HG03097 (cell line): ENCODE results near the gene NAA38.
A peak's percentile ranks its signal among the peaks of the same experiment; 100 is the strongest.

ENCODE experiments used
- ATAC-seq: cut with Tn5 transposase; IDR thresholded peaks from one replicate; pipeline ENCODE4 v1.9.1; 2021; ENCODE audit not compliant: unreplicated experiment, low FRiP score

Gene NAA38

DNA sequence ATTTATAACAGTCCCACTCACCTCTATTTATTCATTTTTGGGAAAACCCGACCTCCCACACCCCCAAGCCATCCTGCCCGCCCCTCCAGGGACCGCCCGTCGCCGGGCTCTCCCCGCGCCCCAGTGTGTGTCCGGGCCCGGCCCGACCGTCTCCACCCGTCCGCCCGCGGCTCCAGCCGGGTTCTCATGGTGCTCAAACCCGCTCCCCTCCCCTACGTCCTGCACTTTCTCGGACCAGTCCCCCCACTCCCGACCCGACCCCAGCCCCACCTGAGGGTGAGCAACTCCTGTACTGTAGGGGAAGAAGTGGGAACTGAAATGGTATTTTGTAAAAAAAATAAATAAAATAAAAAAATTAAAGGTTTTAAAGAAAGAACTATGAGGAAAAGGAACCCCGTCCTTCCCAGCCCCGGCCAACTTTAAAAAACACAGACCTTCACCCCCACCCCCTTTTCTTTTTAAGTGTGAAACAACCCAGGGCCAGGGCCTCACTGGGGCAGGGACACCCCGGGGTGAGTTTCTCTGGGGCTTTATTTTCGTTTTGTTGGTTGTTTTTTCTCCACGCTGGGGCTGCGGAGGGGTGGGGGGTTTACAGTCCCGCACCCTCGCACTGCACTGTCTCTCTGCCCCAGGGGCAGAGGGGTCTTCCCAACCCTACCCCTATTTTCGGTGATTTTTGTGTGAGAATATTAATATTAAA, 3.1 kb downstream of the NAA38 start:
- no peak for ATAC-seq

DNA sequence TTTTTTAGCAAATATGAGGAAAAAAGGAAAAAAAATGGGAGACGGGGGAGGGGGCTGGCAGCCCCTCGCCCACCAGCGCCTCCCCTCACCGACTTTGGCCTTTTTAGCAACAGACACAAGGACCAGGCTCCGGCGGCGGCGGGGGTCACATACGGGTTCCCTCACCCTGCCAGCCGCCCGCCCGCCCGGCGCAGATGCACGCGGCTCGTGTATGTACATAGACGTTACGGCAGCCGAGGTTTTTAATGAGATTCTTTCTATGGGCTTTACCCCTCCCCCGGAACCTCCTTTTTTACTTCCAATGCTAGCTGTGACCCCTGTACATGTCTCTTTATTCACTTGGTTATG, 3.7 kb downstream of the NAA38 start:
- ATAC-seq: no peak

DNA sequence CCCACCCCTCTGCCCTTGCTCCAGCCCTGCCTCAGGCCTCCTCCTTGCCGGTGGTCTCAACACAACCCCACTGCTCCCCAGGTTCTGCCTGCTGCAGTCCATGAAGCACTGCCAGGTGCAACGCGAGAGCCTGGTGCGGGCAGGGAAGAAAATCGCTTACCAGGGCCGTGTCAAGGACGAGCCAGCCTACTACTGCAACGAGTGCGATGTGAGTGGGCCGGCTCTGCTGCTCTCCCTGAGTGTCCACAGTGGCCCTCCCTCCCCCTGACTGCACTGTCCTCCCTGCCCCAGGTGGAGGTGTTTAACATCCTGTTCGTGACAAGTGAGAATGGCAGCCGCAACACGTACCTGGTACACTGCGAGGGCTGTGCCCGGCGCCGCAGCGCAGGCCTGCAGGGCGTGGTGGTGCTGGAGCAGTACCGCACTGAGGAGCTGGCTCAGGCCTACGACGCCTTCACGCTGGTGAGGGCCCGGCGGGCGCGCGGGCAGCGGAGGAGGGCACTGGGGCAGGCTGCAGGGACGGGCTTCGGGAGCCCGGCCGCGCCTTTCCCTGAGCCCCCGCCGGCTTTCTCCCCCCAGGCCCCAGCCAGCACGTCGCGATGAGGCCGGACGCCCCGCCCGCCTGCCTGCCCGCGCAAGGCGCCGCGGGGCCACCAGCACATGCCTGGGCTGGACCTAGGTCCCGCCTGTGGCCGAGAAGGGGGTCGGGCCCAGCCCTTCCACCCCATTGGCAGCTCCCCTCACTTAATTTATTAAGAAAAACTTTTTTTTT, 4.3 kb downstream of the NAA38 start:
- no peak for ATAC-seq

DNA sequence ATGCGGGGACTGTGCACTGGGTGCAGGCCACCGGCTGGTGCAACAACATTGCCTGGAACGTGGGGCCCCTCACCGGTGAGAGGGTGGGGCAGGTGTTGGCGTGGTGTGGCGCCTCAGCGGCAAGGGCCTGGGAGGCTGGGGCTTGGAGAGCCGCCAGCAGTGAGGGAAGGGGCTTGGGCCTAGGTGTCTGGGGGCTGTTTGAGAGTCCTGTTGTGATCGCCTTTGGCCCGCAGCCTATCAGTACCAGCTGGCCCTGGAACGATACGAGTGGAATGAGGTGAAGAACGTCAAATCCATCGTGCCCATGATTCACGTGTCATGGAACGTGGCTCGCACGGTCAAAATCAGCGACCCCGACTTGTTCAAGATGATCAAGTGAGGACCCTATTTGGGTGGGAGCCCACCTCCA, 5.1 kb downstream of the NAA38 start:
- no peak for ATAC-seq

DNA sequence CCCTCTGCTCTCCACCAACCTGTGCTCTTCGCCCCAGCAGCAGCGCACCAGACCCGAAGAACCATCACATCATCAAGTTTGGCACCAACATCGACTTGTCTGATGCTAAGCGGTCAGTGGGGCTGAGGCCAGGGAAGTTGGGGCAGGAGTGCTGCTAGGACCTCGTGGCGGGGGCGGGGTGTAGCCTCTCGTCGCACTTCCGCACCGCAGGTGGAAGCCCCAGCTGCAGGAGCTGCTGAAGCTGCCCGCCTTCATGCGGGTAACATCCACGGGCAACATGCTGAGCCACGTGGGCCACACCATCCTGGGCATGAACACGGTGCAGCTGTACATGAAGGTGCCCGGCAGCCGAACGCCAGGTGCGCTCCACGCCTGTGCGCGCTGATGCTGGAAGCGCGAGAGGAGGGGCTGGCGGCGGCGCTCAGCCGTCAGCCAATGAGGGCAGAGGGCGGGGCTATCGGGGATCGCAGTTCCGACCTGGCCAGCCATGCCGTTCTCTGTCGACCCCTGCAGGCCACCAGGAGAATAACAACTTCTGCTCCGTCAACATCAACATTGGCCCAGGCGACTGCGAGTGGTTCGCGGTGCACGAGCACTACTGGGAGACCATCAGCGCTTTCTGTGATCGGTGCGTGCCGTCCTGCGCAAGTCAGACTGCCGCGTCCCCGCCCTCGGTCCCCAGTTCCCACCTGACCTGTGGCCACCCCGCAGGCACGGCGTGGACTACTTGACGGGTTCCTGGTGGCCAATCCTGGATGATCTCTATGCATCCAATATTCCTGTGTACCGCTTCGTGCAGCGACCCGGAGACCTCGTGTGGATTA, 5.7 kb downstream of the NAA38 start:
- ATAC-seq: peak; percentile 58

DNA sequence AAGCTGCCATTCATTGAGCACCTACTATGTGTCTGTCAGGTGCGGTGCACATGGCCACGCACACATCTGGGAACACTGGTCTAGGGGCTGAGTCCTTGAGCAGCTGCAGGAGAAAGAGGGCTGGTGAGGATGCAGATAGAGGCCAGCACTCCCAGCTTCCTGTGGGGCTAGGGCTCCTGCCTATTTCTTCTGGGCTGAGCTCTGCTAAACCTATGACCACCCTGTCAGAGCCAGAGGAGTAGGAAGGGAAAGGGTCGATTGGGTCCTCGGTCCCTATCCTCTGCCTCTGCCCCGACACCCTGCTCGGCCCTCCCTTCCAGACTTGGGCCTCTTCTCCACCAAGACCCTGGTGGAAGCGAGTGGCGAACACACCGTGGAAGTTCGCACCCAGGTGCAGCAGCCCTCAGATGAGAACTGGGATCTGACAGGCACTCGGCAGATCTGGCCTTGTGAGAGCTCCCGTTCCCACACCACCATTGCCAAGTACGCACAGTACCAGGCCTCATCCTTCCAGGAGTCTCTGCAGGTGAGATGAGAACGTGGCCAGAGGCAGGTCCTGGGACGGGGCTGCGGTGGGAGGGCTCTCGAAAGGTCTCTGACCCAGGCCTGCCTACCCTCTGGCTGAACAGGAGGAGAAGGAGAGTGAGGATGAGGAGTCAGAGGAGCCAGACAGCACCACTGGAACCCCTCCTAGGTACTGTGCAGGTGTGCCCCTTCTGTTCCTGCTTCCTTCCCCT, 6.5 kb downstream of the NAA38 start:
- ATAC-seq: no peak

DNA sequence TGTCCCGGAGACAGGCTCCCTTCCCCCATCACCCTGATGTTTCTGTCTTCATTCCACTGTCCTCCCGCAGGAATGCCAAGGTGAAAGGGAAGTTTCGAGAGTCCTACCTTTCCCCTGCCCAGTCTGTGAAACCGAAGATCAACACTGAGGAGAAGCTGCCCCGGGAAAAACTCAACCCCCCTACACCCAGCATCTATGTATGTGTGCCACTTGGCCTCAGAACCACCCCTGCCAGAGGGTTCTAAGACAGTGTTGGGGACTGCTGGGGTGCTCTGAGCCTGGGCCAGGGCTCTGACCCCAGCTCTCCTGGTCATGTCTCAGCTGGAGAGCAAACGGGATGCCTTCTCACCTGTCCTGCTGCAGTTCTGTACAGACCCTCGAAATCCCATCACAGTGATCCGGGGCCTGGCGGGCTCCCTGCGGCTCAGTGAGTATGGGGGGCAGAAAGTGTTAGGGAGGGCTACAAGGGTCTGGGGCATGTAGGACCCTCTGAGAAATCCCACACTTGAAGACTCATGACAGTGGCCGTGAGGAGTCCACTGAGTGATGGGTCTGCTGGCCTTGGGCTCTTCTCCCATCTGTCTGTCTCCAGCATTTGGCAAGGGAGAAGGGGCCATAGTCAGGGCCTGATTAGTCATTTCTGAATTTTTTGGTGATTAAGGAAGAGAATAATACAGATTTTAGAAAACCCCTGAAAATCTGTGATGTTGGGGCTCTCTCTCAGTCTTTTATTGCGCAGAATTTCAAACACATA, 7.4 kb downstream of the NAA38 start:
- ATAC-seq: no peak

DNA sequence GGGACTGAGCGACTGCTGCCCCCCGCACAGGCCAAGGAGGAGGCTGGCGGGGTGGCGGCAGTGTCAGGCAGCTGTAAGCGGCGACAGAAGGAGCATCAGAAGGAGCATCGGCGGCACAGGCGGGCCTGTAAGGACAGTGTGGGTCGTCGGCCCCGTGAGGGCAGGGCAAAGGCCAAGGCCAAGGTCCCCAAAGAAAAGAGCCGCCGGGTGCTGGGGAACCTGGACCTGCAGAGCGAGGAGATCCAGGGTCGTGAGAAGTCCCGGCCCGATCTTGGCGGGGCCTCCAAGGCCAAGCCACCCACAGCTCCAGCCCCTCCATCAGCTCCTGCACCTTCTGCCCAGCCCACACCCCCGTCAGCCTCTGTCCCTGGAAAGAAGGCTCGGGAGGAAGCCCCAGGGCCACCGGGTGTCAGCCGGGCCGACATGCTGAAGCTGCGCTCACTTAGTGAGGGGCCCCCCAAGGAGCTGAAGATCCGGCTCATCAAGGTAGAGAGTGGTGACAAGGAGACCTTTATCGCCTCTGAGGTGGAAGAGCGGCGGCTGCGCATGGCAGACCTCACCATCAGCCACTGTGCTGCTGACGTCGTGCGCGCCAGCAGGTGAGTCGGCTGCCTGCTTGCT, 8.1 kb downstream of the NAA38 start:
- no peak for ATAC-seq

DNA sequence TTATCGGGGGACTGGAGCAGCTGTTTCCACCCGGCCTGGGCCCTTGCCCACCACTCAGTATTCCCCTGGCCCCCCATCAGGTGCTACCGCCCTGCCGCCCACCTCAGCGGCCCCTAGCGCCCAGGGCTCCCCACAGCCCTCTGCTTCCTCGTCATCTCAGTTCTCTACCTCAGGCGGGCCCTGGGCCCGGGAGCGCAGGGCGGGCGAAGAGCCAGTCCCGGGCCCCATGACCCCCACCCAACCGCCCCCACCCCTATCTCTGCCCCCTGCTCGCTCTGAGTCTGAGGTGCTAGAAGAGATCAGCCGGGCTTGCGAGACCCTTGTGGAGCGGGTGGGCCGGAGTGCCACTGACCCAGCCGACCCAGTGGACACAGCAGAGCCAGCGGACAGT, 8.6 kb downstream of the NAA38 start:
- no peak for ATAC-seq

DNA sequence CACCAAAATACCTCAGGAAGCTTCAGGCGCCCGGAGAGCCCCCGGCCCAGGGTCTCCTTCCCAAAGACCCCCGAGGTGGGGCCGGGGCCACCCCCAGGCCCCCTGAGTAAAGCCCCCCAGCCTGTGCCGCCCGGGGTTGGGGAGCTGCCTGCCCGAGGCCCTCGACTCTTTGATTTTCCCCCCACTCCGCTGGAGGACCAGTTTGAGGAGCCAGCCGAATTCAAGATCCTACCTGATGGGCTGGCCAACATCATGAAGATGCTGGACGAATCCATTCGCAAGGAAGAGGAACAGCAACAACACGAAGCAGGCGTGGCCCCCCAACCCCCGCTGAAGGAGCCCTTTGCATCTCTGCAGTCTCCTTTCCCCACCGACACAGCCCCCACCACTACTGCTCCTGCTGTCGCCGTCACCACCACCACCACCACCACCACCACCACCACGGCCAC, 9.2 kb downstream of the NAA38 start:
- ATAC-seq: no peak

DNA sequence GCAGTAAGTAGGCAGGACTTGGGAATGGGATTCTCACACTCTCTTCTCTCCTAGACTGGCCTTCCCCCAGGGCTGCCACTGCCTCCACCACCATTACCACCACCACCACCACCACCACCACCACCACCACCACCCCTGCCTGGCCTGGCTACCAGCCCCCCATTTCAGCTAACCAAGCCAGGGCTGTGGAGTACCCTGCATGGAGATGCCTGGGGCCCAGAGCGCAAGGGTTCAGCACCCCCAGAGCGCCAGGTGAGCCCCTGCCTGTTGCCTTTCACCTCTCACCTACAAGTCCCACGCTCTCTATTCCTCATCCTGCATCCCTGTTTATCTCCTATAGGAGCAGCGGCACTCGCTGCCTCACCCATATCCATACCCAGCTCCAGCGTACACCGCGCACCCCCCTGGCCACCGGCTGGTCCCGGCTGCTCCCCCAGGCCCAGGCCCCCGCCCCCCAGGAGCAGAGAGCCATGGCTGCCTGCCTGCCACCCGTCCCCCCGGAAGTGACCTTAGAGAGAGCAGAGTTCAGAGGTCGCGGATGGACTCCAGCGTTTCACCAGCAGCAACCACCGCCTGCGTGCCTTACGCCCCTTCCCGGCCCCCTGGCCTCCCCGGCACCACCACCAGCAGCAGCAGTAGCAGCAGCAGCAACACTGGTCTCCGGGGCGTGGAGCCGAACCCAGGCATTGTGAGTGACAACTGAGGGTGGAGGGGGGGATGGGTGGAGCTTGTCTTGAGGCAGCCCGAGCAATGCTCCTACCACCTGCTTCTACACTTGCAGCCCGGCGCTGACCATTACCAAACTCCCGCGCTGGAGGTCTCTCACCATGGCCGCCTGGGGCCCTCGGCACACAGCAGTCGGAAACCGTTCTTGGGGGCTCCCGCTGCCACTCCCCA, 10.3 kb downstream of the NAA38 start:
- ATAC-seq: no peak

DNA sequence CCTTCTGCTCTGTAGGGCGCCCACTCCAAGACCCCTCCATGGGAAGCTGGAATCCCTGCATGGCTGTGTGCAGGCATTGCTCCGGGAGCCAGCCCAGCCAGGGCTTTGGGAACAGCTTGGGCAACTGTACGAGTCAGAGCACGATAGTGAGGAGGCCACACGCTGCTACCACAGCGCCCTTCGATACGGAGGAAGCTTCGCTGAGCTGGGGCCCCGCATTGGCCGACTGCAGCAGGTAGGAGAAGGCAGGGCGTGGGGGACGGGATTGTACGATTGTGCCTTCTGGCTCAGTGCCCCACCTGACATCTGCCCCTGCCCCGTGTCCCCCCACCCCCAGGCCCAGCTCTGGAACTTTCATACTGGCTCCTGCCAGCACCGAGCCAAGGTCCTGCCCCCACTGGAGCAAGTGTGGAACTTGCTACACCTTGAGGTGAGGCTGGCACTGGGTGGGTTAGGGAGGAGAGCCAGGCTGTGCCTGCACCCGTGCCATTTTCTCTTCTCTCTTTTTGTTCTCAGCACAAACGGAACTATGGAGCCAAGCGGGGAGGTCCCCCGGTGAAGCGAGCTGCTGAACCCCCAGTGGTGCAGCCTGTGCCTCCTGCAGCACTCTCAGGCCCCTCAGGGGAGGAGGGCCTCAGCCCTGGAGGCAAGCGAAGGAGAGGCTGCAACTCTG, 11.2 kb downstream of the NAA38 start:
- no peak for ATAC-seq

DNA sequence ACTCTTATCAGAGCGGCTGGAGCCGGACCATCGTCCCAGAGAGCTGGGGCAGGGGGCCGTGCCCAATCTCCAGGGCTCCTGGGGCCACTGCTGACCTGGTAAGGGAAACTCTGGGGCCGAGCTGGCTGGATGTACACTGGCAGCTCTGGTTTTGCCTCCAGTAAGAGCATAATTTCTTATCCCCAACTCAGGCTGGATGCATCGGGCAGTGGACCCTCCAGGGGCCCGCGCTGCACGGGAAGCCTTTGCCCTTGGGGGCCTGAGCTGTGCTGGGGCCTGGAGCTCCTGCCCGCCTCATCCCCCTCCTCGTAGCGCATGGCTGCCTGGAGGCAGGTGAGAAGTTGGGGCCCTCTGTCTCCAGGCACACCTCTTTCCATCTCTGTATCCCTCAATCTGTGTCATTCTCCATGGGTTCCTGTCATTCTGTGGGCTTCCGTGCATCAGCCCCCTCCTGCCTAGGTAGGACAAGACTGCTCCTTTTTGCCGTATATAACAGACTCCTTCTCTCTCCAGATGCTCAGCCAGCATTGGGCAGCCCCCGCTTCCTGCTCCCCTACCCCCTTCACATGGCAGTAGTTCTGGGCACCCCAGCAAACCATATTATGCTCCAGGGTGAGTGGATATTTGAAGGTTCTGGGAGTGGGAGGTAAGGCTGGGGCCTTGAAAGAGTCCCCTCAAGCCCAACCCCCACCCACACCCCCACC, 11.8 kb downstream of the NAA38 start:
- ATAC-seq: no peak

DNA sequence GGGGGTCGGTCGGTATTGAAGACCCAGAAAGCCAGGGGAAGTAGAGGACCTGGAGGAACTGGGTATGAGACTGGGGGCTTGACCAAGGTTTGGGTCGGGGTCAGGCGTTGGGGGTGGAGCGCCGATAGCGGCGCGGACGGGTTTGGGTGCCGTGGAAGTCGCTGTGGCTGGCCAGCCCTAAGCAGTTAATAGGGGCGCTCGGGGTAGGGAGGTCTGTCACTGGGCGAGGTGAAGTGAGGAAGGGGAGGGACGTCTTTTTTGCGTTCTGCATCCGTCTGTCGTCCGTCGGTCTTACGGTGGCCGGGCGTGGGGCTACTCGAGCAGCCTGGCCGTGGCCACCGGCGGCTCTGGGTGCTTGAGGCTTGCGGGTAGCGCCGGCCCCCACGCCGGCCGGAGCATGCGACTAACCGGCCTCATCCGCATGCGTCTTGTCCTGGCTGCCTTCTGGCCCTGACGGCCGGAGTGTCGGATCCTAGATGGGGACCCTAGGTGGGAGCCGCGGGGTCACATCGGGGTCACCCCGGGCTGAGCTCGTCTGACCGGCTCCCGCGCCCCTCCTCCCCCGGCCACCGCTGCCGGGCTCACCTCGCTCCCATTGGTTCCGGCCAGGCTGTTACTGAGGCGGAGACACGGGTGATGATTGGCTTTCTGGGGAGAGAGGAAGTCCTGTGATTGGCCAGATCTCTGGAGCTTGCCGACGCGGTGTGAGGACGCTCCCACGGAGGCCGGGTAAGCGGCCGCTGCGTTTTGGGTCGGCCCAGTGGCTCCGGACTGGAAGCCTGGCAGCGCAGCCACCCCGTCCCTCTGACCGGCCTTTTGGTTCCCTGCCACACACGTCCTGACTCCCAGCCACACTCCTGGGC, 12.8 kb downstream of the NAA38 start:
- ATAC-seq: peak; percentile 32

DNA sequence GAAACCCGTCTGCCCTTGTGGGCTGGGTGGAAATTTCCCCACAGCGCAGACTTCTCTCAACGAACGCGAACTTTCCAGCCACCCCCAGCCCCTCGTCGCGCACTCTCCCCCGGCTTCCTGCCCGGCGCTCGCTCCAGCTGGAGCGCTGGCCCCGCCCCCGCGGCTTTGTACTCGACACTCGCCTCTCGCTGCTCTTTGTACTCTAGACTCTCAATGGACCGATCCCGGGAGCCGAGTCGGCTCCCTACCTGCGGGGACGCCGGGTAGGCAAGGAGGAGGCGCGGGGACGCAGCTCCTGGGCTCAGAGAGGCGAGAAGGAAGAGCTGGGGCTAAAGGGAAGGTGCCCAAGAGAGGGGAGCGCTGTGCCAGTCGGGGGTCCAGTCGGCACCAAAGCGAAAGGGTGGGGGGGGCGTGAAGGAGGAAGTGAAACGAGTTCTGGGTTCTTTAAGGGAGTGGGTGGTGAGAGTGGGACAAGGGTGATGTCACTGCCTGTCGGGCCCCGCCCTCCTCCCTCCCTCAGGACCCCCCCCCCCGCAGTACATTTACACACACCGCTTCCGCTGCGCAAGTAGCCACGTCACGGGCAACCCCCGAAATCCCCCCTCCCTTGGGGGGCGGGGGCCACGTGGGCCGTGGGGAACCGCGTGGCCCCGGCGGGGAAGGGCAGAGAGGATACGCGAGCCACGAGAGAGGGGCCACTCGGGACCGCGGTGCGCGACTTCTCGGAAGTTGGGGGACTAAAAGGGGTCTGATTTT, 13.6 kb downstream of the NAA38 start:
- peak; percentile 26 for ATAC-seq

DNA sequence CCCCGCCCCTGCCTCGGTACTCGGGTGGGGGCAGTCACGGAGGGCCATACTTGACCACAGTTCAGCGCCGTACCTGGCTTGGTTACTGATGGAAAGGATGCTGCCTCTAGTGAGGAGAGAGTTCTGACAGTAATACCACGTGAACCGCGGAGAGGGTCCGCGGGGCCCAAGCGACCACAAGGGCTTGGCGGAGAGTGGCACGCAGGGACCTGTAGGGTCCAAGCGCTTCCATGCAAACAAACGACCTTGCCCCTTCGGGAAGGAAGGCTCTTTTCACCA, 14.2 kb downstream of the NAA38 start:
- ATAC-seq: peak; percentile 1
